Fibroblast of mammary gland (primary cell): ENCODE results near the gene RING1.

ENCODE experiments used
- DNase-seq: peaks from one replicate; pipeline ENCODE4 v3.0.0-alpha.2; 2010; ENCODE audit warnings: low read depth
- H3K4me3 ChIP-seq: 2 replicates; pipeline ENCODE4 v1.5.1; 2011; ENCODE audit warnings: low read depth, mild to moderate bottlenecking, low read length, moderate library complexity; ENCODE audit not compliant: control insufficient read depth
- TF ChIP-seq, protein P1 (sequence below): conservative IDR thresholded peaks from 2 replicates; pipeline ENCODE4 v1.5.1; 2011; ENCODE audit warnings: low read depth, low read length, inconsistent platforms; ENCODE audit not compliant: control insufficient read depth, insufficient read depth

The RING1 gene

DNA sequence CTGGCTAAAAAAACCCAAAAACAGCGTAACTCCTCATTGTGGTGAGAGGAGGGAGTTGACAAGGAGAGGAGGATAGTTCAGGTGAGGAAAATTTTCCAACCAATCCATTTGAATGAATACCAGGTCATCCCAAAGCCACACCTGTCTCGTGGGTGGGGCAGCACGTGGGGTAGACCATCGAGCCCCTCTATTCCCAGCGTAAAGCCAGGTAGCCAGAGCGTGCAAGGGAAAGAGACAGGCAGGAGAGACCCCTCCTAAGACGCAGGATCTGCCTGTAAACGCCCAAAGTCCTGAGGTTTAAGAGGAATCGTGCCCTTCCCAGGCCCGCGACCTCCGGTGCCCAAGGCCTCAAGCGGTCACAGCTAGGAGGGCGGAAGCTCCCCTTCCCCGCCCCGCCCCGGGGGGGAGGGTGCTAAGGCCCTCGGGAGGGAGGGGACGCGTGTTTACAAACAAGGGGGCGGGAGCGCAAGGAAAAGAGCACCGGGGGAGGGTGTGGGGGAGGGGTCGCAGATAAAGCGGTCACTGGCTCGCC is 8.5 kb upstream of the RING1 start:
- TF ChIP-seq, protein P1, sequence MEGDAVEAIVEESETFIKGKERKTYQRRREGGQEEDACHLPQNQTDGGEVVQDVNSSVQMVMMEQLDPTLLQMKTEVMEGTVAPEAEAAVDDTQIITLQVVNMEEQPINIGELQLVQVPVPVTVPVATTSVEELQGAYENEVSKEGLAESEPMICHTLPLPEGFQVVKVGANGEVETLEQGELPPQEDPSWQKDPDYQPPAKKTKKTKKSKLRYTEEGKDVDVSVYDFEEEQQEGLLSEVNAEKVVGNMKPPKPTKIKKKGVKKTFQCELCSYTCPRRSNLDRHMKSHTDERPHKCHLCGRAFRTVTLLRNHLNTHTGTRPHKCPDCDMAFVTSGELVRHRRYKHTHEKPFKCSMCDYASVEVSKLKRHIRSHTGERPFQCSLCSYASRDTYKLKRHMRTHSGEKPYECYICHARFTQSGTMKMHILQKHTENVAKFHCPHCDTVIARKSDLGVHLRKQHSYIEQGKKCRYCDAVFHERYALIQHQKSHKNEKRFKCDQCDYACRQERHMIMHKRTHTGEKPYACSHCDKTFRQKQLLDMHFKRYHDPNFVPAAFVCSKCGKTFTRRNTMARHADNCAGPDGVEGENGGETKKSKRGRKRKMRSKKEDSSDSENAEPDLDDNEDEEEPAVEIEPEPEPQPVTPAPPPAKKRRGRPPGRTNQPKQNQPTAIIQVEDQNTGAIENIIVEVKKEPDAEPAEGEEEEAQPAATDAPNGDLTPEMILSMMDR = no peak

DNA sequence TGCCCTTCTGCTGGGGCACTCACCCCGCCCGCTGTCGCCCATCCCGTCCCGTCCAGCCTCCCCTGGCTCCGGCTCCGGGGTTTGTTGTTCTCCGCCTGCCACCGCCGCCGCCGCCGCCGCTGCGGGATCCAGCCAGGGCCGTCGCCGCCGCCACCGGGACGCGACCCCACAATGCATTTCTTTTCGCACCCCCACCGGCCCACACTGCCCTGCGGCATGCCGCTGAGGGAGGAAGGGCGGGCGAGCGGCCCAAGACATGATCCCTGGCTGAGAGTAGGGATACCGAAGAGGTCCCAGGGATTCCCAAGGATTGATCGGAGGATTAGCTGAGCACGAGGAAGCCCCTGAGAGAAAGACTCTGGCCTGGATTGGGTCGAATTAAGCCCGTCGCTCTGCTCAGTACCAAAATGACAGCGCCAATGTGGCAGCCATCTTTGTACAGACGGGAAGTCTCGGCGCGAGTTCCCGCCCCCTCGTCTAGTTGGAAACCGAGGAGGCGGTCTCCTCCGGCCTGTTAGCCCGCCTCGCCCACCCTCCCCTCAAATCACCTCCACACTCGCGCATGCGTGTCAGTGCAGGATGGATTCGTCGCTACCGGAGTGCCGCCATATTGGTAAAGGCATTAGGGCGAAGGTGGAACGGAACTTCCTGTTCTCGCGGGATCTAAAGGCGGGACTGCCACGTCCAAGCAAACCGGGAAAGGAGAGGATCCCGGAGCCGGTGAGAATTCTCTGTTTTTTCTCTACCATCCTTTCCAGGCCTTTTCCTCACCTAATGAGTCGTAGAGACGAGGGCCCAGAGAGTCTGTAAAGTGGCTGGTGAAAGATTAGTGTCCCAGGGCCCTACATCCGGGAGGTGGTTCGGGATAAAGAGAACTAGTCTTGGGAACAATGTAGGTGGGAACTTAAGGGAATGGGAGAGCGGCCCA is 7.8 kb upstream of the RING1 start, which contains the start of the genes RXRB and SLC39A7:
RXRB (minus strand) TSS at position 447 of the 928 bp plus-strand sequence; CDS start at position 258, 189 bp downstream.
SLC39A7 (plus strand) TSS at position 649 of the 928 bp plus-strand sequence. CDS start 379 bp downstream, outside the sequence.
- TF ChIP-seq, protein P1 = no peak
- peak; percentile 99 for DNase-seq
- peak within 1 kb of the TSS; percentile 99 for H3K4me3 ChIP-seq

More for the DNA sequence above, 8.5 kb upstream of the RING1 start:
- peak overlapping the region; percentile 99 for H3K4me3 ChIP-seq
- peak; percentile 55 for DNase-seq

DNA sequence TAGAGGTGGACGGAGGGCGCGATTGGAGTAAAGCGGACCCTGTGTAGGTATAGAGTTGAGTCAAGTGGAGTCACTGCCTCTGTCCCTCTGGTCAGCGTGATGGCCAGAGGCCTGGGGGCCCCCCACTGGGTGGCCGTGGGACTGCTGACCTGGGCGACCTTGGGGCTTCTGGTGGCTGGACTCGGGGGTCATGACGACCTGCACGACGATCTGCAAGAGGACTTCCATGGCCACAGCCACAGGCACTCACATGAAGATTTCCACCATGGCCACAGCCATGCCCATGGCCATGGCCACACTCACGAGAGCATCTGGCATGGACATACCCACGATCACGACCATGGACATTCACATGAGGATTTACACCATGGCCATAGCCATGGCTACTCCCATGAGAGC is 7.2 kb upstream of the RING1 start:
- H3K4me3 ChIP-seq = peak overlapping the region; percentile 99
- no peak for DNase-seq
- TF ChIP-seq, protein P1 = no peak

DNA sequence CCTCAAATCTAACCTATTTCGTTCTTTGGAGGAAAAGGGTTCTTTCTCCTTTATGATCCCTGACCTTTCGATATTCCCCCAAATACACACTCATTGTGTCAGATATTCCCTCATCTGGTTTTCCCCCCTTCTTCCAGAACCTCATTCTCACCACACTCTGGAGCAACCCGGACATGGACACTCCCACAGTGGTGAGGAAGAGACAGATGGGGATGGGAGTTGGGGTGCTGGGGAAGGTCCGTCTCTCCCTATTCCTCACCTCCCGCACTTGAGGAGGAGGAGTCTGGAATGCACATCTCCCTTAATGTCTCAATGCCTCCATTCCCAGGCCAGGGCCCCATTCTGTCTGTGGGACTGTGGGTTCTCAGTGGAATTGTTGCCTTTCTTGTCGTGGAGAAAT is 6.4 kb upstream of the RING1 start:
- TF ChIP-seq, protein P1 = no peak
- H3K4me3 ChIP-seq = peak overlapping the region; percentile 99
- DNase-seq = no peak

DNA sequence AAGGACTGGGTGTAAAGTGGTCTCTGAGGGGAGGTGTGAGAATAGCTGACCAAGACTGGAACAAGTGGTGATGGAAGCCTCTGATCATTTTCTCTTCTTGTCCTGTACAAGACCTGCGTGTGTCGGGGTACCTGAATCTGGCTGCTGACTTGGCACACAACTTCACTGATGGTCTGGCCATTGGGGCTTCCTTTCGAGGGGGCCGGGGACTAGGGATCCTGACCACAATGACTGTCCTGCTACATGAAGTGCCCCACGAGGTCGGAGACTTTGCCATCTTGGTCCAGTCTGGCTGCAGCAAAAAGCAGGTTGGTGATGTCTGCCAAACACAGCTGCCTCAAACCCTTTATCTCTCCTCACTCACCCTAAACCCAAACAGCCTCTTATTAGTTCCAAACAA is 5.5 kb upstream of the RING1 start:
- TF ChIP-seq, protein P1 = no peak
- no peak for DNase-seq
- no peak overlapping the region for H3K4me3 ChIP-seq

DNA sequence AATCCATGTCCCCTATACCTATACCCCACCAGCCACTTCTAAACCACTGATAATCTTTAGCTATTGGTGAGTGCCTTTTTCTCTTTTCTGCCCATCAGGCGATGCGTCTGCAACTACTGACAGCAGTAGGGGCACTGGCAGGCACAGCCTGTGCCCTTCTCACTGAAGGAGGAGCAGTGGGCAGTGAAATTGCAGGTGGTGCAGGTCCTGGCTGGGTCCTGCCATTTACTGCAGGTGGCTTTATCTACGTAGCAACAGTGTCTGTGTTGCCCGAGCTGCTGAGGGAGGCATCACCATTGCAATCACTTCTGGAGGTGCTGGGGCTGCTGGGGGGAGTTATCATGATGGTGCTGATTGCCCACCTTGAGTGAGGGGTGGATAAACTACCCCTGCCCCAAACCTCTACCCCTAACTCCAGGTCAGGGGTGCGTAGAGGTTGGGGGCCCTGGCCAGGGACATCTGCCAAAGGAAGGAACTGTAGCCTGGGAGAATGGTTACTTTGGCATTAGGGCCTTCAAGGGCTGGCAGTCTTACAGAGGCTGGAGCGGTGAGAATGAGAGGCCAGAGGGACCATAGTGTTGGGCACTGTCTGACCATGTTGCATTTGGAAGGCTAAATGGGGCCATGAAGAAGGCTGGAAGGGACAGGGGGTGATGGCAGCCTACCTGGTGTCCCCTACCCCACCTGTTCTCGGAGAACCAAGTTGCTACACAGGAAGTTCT is 4.7 kb upstream of the RING1 start:
- no peak for DNase-seq
- TF ChIP-seq, protein P1 = no peak
- no peak overlapping the region for H3K4me3 ChIP-seq
